Measurements from ENCODE around the gene YAP1.
"Not testable (repeated sequence)": the region's sequence is repeated elsewhere in the genome, so short reads cannot be mapped to it uniquely, and the experiment has no call there.

Gene YAP1

DNA sequence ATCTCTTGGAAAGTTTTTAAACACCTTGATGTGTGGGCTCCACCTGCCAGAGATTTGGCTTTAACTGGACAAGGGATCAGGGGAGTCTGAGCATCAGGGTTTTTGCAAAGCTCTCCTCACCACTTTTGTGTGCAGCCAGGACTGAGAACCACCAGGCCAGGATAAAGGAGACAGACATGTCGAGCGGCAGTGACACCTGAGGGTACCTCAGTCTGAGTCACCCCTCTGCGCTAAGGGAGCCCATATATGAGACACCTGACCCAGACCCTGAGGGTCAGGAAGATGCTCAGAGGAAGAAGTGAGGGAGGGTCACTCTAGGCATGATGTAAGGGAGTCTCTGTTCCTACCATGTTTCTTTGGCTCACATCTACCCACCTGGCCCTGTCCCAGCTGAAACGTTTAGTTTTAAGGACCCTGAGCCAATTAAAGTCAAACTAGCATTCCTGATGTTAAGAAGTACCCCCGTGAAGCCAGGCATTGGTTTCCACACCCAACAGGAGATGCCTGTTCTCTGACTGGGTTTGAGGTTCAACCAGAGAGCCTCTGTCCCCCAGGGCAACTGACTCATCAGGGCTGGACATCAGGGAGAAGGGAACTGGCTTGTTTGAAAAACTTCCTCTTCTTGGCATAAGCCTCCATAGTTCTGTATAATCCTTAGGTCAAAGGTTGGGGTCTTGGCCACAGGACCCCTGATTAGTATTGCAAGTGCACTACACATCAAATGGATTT, 134.6 kb downstream of the YAP1 start:
- DNase-seq, result no peak

DNA sequence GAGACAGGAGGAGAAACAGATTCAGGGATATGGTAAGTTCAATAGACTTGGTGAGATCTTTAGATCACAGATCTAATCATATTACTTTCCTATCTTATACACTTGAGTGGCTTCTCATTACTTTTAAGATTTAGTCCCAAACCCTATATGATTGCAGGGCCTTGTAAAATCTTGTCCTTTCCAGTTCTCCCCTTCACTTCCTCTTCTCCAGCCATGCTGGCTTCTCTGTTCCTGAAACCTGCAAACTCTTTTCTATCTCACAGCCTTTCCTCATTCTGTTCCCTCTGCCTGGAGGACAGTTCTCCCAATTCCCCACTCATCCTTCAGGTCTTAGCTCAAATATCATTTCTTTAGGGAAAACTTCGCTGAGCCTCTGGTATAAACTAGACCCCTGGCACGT, 141.2 kb downstream of the YAP1 start:
- DNase-seq, result no peak

DNA sequence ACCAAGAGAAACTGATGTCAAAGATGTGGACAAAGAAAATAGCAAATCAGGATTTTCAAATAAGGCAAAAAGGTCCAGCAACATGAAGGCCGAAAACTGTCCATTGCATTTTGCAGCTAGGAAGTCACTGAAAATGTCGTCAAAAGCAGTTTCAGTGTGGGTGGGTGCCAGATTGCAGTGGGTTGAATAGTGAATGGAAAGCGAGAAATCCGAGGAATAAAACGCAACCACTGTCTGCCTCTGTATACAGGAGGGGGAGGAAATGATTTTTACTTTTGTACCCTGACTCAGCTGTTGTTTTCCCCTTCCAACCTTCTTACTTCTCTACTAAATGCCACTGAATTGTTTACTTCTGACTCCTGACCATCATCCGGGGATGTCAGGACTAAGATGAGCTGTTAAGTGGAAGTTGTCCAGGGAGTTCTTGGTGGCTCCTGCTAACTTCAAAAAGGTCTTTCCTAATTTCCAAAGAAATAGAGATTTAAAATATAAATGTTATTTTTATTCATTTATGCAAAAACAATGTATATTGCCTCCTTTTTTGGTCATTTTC, 142.2 kb downstream of the YAP1 start:
- DNase-seq, result no peak

DNA sequence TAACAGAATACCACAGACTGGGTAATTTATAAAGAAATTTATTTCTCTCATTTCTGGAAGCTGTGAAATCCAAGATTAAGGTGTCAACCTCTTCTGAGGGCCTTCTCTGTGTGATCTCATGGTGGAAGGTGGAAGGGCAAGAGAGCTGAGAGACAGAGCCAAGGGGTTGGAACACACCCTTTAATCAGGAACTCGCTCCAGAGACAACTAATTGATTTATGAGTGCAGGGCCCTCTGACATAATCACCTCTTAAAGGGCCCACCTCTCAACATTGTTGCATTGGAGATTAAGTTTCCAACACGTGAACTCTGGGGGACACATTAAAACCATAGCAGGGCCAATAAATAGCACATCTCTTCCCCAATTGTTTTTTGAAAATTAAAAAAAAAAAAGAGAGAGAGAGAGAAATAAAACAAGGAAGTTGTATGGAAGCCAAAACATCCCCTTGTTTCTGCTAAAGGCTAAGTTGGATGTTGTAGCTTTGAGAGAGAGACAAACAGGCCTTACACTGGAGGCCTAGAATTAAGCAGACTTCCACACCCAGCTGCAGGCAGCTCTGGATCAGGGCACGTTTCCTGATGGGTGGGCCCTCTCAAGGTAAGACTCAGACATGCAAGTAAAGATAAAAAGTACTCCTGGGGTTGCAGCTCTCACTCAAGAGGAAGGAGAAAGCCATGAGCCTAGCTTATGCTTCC, 142.9 kb downstream of the YAP1 start:
- no peak for DNase-seq

DNA sequence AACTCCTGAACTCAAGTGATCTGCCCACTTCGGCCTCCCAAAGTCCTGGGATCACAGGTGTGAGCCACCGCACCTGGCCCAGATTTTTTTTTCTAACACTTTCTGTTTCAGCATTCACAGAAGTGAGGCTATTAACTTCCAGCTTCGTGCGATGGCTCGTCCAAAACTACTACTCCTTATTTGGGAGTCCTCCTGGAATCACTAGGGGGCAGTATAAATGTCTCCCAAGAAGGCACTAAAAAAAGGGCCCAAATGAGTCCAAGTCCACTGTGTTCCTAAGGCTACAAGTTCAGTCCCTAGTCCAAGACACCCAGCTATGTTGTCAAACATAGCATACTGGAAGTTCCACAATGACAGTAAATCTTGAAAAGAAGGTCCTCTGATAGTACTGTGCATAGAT, 143.8 kb downstream of the YAP1 start:
- no peak for DNase-seq

DNA sequence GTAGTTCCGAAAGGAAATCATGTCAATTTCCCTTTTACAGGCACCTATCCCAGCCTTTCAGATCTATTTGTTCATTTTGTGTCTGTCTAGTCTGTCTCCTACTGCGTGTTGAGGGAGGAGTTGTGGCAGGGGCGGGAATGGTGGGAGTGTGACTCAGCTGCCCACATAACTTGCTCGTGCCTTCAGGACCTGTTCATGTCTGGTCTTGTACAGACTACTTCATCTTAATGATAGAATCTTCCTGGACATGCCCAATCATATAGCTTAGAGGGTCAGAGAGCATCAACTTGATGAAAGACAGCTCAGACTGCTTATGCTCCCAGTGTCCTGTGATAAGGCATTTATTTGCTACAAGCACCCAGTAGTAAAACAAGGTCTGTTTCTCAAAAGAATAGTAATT, 146.0 kb downstream of the YAP1 start:
- no peak for DNase-seq

DNA sequence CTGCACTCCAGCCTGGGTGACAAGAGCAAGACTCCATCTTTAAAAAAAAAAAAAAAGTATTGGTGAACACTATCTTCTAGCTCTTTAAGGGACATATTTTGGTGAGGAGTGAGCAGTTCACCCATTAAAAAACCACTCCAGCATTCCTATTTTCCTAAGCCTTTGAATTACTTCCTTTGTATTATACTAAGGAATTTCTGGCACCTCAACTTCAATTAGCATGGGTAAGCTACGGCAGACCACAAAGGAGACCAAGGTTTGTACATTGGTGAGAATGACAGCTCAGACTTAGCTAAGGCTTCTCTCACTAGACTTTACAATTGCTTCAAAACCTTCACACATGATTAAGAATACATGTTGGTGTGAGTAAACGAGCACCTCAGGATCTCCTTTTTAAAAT, 150.0 kb downstream of the YAP1 start:
- DNase-seq, result no peak

DNA sequence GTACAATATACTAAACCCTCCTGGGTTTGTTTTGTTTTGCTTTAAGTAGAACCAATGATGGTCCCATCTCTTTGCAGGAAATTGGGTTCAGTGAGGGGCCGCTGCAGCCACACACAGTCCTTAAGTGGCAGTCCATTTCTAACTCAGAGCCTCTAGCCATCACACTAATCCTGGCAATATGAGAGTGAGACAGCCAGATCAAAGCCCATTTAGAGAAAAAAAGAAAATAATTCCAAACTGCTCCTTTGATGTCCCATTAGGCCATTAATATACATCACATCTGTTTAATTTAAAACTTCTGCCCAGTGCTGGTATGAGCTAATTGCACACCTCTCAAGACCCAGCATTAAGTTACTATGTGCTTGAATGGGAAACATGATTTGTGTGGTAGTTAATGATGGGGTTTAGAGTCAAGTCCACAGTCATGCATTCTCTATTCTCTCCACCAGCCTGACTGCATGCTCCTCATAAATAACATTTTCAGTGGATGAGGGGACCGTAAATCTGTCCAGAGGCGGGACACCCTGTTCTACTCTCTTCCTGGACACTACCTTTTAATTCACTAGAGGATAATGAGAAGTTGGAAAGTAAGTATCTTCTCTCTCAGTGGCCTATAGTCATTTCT, 153.2 kb downstream of the YAP1 start:
- DNase-seq, result no peak

DNA sequence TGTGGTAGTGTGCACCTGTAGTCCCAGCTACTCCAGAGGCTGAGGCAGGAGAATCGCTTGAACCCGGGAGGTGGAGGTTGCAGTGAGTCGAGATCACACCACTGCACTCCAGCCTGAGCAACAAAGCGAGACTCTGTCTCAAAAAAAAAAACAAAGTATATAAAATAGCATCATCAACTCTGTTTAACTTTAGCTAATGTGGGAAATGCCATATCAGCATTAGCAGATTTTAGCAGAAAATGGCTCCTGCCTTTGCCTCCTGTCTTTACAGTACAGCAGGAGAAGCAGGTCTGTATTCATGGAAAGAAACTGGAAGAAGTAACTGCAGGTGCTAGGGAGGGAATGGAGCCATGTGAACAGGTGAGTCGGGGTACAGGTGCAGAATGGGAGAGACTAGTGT, 154.5 kb downstream of the YAP1 start:
- not testable (repeated sequence) for DNase-seq

DNA sequence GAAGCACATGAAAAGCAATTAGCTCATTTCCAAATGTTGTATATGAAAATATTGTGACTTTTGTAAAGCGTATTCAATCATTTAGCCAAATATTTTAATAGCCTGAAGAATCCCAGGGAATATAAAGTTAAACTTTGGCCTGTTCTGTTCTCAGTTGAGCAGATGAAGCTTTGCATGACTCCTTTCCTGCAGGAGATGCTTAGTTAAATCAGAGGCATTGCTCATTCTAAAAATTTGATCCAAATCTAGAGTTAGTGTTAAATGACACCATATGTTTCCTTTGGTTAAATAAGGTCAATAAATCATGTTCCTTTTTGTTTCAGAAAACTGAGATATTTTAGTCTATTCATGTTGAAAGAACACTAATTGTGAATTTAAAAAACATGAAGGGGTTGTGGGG, 155.9 kb downstream of the YAP1 start:
- DNase-seq, result no peak

DNA sequence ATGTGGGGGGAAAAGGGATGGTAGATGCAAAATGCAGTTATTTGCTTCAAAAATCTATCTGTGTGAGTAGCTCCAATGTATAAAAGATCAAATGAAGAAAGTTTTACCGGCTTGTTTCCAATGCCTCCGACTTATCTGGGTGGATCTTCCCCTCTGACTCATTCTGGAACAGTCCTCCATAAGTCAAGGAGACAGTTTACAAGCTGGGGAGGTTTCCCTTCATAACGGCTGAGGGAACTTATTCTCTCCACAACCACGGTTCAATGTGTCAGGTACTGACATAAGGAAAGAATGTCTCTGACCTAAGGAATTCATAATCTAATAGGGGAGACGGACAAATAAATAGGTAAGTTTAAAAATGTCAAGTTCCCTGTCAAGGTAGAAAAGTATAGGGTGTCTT, 157.4 kb downstream of the YAP1 start:
- no peak for DNase-seq

DNA sequence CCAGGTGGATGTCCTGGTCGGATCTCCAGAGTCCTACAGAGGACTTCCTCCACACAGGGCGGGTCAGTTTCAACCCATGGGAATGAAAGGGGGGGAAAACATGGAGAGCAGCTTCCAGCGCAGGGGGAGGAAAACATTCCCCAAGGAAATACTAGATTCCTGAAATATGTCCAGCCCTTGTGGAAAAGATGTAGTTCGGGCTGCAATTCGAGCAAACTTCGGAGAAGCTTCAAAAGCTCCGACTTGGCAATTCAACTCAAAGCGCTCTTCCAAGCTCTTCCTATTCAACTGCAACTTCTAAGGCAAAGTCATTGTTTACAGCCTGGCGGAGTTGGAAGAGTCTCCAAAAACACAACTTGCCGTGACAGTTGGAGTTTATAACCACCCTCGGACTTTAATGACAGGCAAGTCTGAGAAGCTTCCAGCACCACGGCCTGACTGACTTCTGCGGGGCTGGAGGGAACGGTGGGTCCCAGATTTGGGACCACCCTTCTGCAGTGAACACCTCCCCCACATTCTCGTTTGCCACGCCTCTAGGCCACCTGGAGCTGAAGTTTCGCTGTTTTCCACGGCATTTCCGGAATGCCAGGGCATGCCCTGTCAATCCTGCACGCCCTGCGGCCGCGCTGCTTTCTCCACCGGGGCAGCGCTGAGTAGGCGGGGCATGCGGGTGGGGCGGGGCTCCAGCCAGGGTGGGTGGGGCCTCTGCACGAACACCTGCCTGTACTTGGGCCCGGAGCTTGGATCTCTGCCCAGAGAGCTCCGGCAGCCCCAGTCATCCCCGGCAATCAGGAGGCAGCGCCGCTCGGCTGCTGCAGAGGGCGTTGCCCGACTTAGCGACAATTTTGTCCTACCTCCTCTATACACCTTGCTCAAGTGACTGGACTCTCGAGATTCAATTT, 158.1 kb downstream of the YAP1 start:
- peak; percentile 79 for DNase-seq

DNA sequence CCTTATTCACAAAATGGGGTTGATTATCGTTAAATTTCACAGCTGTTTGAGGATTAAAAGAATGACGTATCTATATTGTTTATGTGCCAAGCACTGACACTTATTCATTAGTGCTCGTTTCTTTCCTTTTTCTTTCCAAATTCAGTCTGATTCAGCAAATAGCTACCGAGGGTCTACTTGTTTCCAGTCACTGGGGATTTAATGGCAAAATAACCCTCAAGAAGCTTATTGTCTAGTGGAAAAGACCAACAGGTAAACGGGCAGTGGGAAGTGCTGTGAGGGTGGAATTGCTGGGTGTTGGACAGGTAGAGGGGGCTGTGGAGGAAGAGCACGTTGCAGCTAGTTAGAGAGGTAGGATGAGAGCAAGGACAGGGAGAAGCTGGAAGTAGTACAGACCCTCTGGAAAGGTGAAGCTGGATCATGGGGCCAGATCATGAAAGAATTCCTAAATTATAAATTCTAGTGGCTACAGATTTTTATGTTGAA, 158.8 kb downstream of the YAP1 start:
- DNase-seq, result no peak

DNA sequence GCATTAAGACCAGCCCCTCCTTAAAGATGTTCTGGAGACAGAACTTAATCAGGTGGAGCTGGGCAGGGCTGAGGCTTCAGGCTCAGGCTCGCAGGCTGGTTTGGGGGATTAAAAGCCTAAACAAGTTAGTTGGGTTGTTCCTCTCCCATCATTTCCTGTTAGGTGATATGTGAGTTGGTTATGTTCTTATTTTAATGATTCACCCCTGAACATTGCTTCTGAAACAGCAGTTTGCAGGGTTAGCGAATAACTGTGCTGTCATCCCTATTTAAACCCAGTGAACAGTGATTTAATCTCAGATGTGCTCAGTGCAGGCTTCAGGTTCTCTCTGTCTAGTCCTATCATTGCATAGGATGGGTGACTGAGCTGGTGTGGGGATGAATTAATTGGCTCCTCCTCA, 159.7 kb downstream of the YAP1 start:
- no peak for DNase-seq

DNA sequence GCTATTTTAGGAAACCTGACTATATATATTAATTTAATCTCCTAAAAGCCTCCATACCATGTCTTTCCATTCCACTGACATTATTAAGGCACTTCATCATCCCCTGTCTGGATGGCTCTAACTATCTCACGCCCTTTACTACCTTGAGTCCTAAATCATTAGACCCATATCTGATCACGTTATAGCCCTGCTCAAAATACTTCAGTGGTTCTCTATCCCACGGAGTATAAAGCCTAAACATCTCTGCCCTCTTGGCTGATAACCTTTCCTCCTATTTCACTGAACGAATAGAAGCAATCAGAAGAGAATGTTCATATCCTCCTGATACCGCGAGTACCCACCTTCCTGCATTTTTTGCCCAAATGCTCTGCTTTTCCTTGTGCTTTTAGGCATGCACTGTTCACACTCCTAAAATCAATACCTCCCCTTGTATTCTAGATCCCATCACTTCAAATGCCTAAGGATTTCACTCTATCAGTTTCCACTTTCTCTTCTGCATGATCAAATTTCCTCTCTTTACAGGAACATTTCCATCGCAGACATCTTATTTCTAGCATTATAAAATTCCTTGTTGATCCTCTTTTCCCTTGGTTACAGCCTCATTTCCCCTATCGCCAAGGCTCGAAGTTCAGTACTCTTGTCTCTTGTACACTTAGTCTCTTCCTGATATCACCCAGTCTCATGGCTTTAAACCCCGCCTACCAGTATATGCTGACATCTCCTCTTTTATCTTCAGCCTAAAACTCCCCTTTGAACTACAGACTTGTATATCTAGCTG, 162.0 kb downstream of the YAP1 start:
- DNase-seq, result no peak

DNA sequence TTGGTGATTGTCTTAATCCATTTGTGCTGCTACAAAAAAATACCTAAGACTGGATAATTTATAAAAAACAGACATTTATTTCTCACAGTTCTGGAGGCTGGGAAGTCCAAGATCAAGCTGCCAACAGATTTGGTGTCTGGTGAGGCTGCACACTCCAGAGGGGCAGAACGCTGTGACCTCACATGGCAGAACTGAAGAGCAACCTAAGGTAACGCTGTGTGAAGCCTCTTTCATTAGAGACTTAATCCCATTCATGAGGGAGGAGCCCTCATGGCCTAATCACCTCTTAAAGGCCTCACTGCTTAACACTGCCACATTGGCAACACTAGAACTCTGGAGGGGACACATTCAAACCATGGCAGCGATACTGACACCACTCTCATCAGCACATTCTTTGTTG, 164.4 kb downstream of the YAP1 start:
- DNase-seq, result no peak

DNA sequence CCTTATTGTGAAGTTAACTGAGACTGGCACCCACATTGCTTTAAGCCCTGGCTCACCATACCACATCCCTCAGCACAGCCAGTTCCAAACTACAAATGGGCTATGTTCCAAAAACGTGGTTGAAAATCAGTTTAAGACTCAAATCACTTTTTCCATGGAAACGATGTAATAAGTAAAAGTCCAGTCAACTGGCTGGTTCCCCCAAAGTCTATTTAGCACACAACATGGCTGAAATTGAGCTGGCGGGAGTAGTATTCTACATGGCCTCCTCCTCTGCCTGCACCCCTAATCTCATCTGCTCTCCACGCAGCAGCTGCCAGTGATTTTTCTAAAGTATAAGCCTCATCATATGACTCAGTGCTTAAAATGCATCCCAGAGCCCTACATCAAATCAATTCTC, 166.1 kb downstream of the YAP1 start:
- no peak for DNase-seq

DNA sequence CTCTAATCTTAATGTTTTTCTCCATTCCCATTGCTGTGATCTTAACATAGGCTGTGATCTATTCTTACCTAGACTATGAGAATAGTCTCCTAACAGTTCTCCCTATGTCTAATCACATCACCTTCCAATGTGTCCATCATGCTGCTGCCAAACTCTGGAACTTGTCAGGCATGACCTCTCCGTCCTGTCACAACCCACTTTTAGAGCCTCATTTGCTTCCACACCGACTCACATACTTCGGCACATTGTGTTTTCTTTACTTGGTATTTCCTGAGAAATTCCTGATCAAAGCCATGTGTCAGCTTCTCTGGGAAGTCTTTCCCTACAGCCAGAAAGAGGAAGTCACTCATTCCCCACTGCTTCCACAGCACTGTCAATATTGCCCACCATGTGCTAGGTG, 166.5 kb downstream of the YAP1 start:
- DNase-seq, result no peak

DNA sequence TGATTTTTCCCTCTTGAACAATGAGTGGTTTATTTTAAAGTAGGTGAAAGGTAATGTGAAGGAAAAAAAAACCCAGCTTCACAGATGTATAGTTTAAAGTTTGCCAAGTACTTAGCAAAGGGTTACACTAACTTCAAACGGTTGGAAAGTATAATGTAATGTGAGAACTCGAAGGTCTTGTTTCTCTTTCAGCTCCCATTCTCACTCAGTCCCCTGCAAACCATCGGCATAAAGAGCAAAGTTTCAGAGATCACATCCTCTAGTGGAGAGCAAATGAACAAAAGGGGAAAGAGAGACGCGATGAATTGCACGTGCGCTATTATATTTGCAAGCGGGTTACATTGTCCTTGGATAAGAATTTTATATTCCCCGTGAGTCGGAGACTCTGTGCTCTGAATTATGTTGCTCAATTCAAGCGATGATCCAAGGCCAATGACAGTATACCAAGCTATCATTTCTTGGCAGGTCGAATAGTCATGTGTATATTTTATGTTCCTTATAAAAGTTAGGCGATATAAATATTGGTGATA, 169.5 kb downstream of the YAP1 start:
- no peak for DNase-seq

DNA sequence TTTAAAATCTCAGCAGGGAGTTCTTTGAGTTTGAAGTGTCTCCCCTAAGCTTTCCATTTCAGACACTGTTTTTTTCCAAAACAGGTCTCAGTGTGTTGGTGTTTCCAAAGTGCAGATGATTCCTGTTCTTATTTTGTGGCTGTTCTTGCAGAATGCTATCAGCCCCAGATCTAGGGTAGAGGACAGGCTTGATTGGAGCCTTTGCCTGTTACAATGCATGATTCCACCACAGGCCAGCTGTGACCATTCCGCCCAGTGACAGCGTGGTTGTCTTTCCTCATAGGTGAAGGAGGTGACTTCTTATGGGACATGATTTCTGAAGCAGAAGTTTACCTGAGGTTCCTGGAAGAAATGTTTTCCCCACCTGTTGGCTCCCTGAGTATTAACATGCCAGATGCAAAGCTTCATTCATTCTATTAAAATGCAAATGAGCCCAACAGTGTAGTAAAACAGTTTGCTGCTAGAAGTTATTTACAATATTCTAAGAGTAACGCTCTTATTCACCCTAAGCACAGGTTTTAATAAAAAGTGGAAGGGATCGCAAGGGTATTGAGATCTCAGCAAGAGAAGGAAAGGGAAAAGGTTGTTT, 170.1 kb downstream of the YAP1 start:
- no peak for DNase-seq
